Astrocyte (in vitro differentiated cells and primary cell): Measurements from ENCODE around the gene PIGZ.

Source experiments
- EZH2 ChIP-seq: IDR thresholded peaks from 2 replicates; pipeline ENCODE4 v1.6.1; 2012; ENCODE audit warnings: mild to moderate bottlenecking, low read length, inconsistent platforms; ENCODE audit not compliant: insufficient read depth
- TF ChIP-seq, protein P1 (sequence below): IDR thresholded peaks from 2 replicates; pipeline ENCODE4 v1.5.1; 2011; ENCODE audit warnings: low read depth, mild to moderate bottlenecking, inconsistent platforms, low read length, moderate library complexity; ENCODE audit not compliant: insufficient read depth

GRCh38 chr3:196965804-196966173 lies 2.8 kb downstream of the PIGZ start:
- TF ChIP-seq, protein P1, sequence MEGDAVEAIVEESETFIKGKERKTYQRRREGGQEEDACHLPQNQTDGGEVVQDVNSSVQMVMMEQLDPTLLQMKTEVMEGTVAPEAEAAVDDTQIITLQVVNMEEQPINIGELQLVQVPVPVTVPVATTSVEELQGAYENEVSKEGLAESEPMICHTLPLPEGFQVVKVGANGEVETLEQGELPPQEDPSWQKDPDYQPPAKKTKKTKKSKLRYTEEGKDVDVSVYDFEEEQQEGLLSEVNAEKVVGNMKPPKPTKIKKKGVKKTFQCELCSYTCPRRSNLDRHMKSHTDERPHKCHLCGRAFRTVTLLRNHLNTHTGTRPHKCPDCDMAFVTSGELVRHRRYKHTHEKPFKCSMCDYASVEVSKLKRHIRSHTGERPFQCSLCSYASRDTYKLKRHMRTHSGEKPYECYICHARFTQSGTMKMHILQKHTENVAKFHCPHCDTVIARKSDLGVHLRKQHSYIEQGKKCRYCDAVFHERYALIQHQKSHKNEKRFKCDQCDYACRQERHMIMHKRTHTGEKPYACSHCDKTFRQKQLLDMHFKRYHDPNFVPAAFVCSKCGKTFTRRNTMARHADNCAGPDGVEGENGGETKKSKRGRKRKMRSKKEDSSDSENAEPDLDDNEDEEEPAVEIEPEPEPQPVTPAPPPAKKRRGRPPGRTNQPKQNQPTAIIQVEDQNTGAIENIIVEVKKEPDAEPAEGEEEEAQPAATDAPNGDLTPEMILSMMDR: no peak
- TF ChIP-seq EZH2: no peak
